Upper lobe of right lung (tissue), 1 donor: Measurements from ENCODE around the gene EHD4. TPM values are rescaled to one million over a fixed set of nuclear protein-coding genes. Genes with fewer than 3 reads are reported as not detected.
A peak's percentile ranks its signal among the peaks of the same experiment; 100 is the strongest.

Experiments
- ATAC-seq: fragments of 200-7000 bp; cut with Tn5 transposase; one replicate; pipeline ENCODE4 v1.9.1; 2020; ENCODE audit warnings: mild to moderate bottlenecking, moderate library complexity
- DNase-seq: peaks from one replicate; pipeline ENCODE4 v3.0.0-alpha.2; 2020
- H3K27ac ChIP-seq: fragments of 200-600 bp; one replicate; pipeline ENCODE4 v1.8.0; 2022
- H3K27me3 ChIP-seq: fragments of 200-600 bp; one replicate; pipeline ENCODE4 v1.8.0; 2022; ENCODE audit warnings: mild to moderate bottlenecking
- H3K36me3 ChIP-seq: fragments of 200-600 bp; one replicate; pipeline ENCODE4 v1.8.0; 2022
- H3K4me1 ChIP-seq: fragments of 200-600 bp; one replicate; pipeline ENCODE4 v1.8.0; 2022
- H3K4me3 ChIP-seq: fragments of 200-600 bp; one replicate; pipeline ENCODE4 v1.8.0; 2022; ENCODE audit warnings: mild to moderate bottlenecking
- H3K9me3 ChIP-seq: fragments of 200-600 bp; one replicate; pipeline ENCODE4 v1.8.0; 2022
- intact Hi-C: fragments of 100-400 bp; cut with DNase I; formaldehyde crosslinking; loops from one replicate; pipeline ENCODE4 v1.11.0; 2022
- total RNA-seq: library from RNA; stranded (reverse); fragmentation: NEBNext Ultra II Directional; extraction: Animal tissue kit (Norgen Biotek cat#: 25700); gene quantifications from one replicate; pipeline ENCODE4 v1.2.1, GENCODE V29; 2021
- TF ChIP-seq, protein P1 (sequence below): fragments of 200-600 bp; IDR thresholded peaks from one replicate; pipeline ENCODE4 v1.8.0; 2022; ENCODE audit warnings: antibody characterized with exemption
- donor health status: DM: no; HTN: yes; CAD: no; lungs with severe emphysema.

The EHD4 gene
- total RNA-seq, 1 donor from 2014 or later, result 39.5 TPM

- TF ChIP-seq, protein P1, sequence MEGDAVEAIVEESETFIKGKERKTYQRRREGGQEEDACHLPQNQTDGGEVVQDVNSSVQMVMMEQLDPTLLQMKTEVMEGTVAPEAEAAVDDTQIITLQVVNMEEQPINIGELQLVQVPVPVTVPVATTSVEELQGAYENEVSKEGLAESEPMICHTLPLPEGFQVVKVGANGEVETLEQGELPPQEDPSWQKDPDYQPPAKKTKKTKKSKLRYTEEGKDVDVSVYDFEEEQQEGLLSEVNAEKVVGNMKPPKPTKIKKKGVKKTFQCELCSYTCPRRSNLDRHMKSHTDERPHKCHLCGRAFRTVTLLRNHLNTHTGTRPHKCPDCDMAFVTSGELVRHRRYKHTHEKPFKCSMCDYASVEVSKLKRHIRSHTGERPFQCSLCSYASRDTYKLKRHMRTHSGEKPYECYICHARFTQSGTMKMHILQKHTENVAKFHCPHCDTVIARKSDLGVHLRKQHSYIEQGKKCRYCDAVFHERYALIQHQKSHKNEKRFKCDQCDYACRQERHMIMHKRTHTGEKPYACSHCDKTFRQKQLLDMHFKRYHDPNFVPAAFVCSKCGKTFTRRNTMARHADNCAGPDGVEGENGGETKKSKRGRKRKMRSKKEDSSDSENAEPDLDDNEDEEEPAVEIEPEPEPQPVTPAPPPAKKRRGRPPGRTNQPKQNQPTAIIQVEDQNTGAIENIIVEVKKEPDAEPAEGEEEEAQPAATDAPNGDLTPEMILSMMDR, result no peak
- intact Hi-C loops, result no loop called here
- Histone ChIP-seq H3K4me3 (no peak overlapping the region), H3K36me3 (peaks cover 28% of the 10 kb centered on the region), H3K27ac (no peak overlapping the region), H3K4me1 (peaks cover 47% of the 10 kb centered on the region), H3K27me3 (no peaks in the 10 kb centered on the region), H3K9me3 (no peaks in the 10 kb centered on the region)
- DNase-seq (no peak), ATAC-seq (no peak)
Measured at GRCh38 chr15:41940441-41940857, 31.9 kb downstream of the EHD4 start.

- Histone ChIP-seq H3K27ac (no peak overlapping the region), H3K4me1 (peaks cover 52% of the 10 kb centered on the region), H3K27me3 (no peaks in the 10 kb centered on the region), H3K4me3 (no peak overlapping the region), H3K36me3 (peaks cover 28% of the 10 kb centered on the region), H3K9me3 (no peaks in the 10 kb centered on the region)
- intact Hi-C loops, result no loop called here
- no peak for ATAC-seq
- TF ChIP-seq, protein P1, result no peak
- no peak for DNase-seq
Measured at GRCh38 chr15:41939986-41940385, 32.4 kb downstream of the EHD4 start.

DNA sequence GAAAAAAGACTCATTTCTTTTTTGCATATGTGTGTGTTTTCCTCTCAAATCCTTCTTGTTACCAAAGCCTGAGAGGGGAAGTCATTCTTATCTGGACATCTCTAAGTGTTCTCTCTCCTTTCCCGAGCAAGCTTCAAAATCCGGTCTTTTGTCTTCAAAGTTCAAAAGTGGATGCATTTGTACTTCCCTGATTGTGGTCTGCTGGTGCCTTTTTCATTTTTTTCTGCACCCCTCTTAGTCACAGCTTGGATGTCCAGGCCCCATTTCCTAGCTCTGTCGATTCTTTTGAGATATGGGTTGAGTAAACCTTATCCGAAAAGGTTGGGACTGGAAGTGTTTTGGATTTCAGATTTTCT lies 34.8 kb downstream of the EHD4 start:
- TF ChIP-seq, protein P1, result no peak
- Histone ChIP-seq H3K4me3 (no peak overlapping the region), H3K27ac (peak overlapping the region; percentile 79), H3K9me3 (no peaks in the 10 kb centered on the region), H3K36me3 (peaks cover 19% of the 10 kb centered on the region), H3K27me3 (no peaks in the 10 kb centered on the region), H3K4me1 (peaks cover 53% of the 10 kb centered on the region)
- DNase-seq (no peak), ATAC-seq (no peak)
- intact Hi-C loops, result no loop called here

GRCh38 chr15:41936649-41937567 lies 35.4 kb downstream of the EHD4 start:
- peak overlapping the region; percentile 79 for H3K27ac ChIP-seq
- no peaks in the 10 kb centered on the region for H3K9me3 ChIP-seq
- peaks cover 19% of the 10 kb centered on the region for H3K36me3 ChIP-seq
- H3K27me3 ChIP-seq, result no peaks in the 10 kb centered on the region
- TF ChIP-seq, protein P1, result peak; percentile 15
- DNase-seq, result no peak
- H3K4me1 ChIP-seq, result peaks cover 56% of the 10 kb centered on the region
- H3K4me3 ChIP-seq, result no peak overlapping the region
- intact Hi-C loops, result no loop called here
- peak; percentile 57 for ATAC-seq

- TF ChIP-seq, protein P1, result no peak
- DNase-seq (no peak), ATAC-seq (no peak)
- H3K4me3 ChIP-seq, result no peak overlapping the region
- intact Hi-C loops, result no loop called here
- peaks cover 18% of the 10 kb centered on the region for H3K36me3 ChIP-seq
- peaks cover 63% of the 10 kb centered on the region for H3K4me1 ChIP-seq
- no peaks in the 10 kb centered on the region for H3K9me3 ChIP-seq
- H3K27ac ChIP-seq, result peak overlapping the region; percentile 70
- H3K27me3 ChIP-seq, result no peaks in the 10 kb centered on the region
Measured at GRCh38 chr15:41936155-41936554, 36.2 kb downstream of the EHD4 start.
